Spleen (tissue), 3 donors: Measurements from ENCODE around the gene ZCCHC4.

Source experiments
- POLR2A ChIP-seq, 3 donors: fragments of 450-650 bp; IDR thresholded peaks; one replicate each; pipeline ENCODE4 v1.5.1; 2017; ENCODE audit warnings: antibody characterized with exemption in 3 of 3, mild to moderate bottlenecking in 1 of 3
- POLR2AphosphoS5 ChIP-seq, 3 donors: sonication (generic); formaldehyde crosslinking; IDR thresholded peaks; one replicate each; pipeline ENCODE4 v1.5.1; 2017; ENCODE audit warnings: antibody characterized with exemption in 3 of 3

DNA sequence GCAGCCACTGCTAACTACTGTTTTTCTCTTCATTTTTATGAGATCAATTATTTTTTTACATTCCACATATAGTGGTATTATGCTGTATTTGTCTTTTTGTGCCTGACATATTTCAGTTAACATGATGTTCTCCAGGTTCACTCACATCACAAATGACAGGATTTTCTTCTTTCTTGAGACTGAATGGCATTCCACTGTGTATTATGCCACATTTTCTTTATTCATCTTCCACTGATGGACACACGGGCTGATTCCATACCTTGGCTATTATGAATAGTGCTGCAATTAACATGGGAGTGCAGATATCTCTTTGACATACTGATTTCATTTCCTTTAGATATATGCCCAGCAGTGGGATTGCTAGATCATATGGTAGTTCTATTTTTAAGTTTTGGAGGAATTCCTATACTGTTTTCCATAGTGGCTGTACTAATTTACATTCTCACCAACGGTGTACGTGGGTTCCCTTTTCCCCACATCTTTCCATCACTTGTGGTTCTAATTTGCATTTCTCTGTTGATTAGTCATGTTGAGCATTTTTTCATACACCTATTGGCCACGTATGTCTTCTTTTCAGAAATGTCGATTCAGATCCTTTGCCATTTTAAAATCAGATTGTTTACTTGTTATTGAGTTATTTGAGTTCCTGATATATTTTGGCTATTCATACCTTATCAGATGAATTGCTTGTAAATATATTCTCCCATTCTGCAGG is 14.9 kb upstream of the ZCCHC4 start:
- no peak for TF ChIP-seq POLR2A (IDR thresholded peaks at IDR 0.05)
- no peak for TF ChIP-seq POLR2AphosphoS5 (IDR thresholded peaks at IDR 0.05)
